ENCODE measurements around the gene TMOD3. TPM values are rescaled to one million over a fixed set of nuclear protein-coding genes. Genes with fewer than 3 reads are reported as not detected.

The TMOD3 gene
- total and polyA plus RNA-seq, 2 of the 4 experiments (the other 2 are of a cell fraction): 10.7 to 22.0 TPM

- H3K4me3 ChIP-seq (ENCODE audit: insufficient read depth, low read depth, low read length): no peak overlapping the region
- intact Hi-C loops (cut with micrococcal nuclease): no loop called here
- H2BK15ac ChIP-seq (ENCODE audit: low read depth, low read length): no peak overlapping the region
- no peak overlapping the region for H3K4me2 ChIP-seq (ENCODE audit: low read depth, low read length)
- H3K23ac ChIP-seq (ENCODE audit: low read depth, low read length): no peak overlapping the region
- H4K91ac ChIP-seq (ENCODE audit: insufficient read depth, low read depth, low read length): no peak overlapping the region
- in situ Hi-C loops (cut with MboI; ENCODE audit: low sequenced_read_pairs): no loop called here
- H2BK120ac ChIP-seq (ENCODE audit: low read depth, low read length): no peak overlapping the region
- H2AK5ac ChIP-seq (ENCODE audit: low read depth, low read length): no peak overlapping the region
- BruUV-seq (replicated peaks): no TSS peak
- H2BK20ac ChIP-seq (ENCODE audit: low read depth, low read length): no peak overlapping the region
- no peak overlapping the region for H2BK5ac ChIP-seq (ENCODE audit: low read depth, low read length, poor library complexity, severe bottlenecking)
- H4K20me1 ChIP-seq (ENCODE audit: insufficient read depth, low read length): peaks cover 4% of the 10 kb centered on the region; the same call in 1 of the 2 replicates
- no peaks in the 10 kb centered on the region for H3K27me3 ChIP-seq (ENCODE audit: control insufficient read depth, insufficient read depth, low read length)
- H3K36me3 ChIP-seq (ENCODE audit: control insufficient read depth, insufficient read depth, low read length): peaks cover 25% of the 10 kb centered on the region
- dilution Hi-C loops (cut with HindIII; ENCODE audit: low sequenced_read_pairs, unreplicated experiment): no loop called here
- DNase-seq (no peak), ATAC-seq (ENCODE audit: low read depth) (0 out of 2 replicates have a peak, but pooled peaks have one; percentile 10)
- no peak overlapping the region for H2AFZ ChIP-seq (replicated peaks; ENCODE audit: low read length, poor library complexity)
- peaks cover 12 to 27% of the 10 kb centered on the region in 2 experiments for H3K79me1 ChIP-seq (ENCODE audit: low read depth in 1 of 2, low read length in 2 of 2)
- ChIA-PET POLR2A (ENCODE audit: unreplicated experiment) (no interaction called here), CTCF (no interaction called here)
- no peak overlapping the region for H2AK9ac ChIP-seq (replicated peaks; ENCODE audit: low read depth, low read length, poor library complexity)
- H3K9me3 ChIP-seq (ENCODE audit: control insufficient read depth, insufficient read depth, low read length): no peaks in the 10 kb centered on the region
- H3K9me1 ChIP-seq (ENCODE audit: insufficient read depth, low read length): 0 out of 2 replicates have a peak, but pooled peaks cover 3% of the 10 kb centered on the region
- no peak overlapping the region for H3K4ac ChIP-seq (ENCODE audit: low read depth, low read length)
- TF ChIP-seq MAZ (IDR thresholded peaks at IDR 0.05; ENCODE audit: borderline replicate concordance, low read depth, low read length): no peak
- no peak for TF ChIP-seq CTCF (conservative IDR thresholded peaks at IDR 0.05; ENCODE audit: low read depth, low read length)
- no peak for TF ChIP-seq POLR2A (IDR thresholded peaks at IDR 0.05; ENCODE audit: low read depth, low read length)
- TF ChIP-seq NFE2L2 (IDR thresholded peaks at IDR 0.05; ENCODE audit: low read depth, low read length): no peak
- TF ChIP-seq RCOR1 (IDR thresholded peaks at IDR 0.05; ENCODE audit: insufficient replicate concordance, low read length): no peak
- TF ChIP-seq, protein P1, sequence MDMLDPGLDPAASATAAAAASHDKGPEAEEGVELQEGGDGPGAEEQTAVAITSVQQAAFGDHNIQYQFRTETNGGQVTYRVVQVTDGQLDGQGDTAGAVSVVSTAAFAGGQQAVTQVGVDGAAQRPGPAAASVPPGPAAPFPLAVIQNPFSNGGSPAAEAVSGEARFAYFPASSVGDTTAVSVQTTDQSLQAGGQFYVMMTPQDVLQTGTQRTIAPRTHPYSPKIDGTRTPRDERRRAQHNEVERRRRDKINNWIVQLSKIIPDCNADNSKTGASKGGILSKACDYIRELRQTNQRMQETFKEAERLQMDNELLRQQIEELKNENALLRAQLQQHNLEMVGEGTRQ (IDR thresholded peaks at IDR 0.05; ENCODE audit: low read depth, low read length): no peak
- TF ChIP-seq BHLHE40 (IDR thresholded peaks at IDR 0.05; ENCODE audit: low read depth, low read length): no peak
- TF ChIP-seq CEBPB (IDR thresholded peaks at IDR 0.05; ENCODE audit: low read depth, low read length): no peak
- TF ChIP-seq, protein P2, sequence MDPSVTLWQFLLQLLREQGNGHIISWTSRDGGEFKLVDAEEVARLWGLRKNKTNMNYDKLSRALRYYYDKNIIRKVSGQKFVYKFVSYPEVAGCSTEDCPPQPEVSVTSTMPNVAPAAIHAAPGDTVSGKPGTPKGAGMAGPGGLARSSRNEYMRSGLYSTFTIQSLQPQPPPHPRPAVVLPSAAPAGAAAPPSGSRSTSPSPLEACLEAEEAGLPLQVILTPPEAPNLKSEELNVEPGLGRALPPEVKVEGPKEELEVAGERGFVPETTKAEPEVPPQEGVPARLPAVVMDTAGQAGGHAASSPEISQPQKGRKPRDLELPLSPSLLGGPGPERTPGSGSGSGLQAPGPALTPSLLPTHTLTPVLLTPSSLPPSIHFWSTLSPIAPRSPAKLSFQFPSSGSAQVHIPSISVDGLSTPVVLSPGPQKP (IDR thresholded peaks at IDR 0.05; ENCODE audit: borderline replicate concordance, low read depth, low read length): no peak
- TF ChIP-seq RAD21 (IDR thresholded peaks at IDR 0.05; ENCODE audit: low read length): no peak
- no peak for TF ChIP-seq MAFK (IDR thresholded peaks at IDR 0.05; ENCODE audit: low read depth, low read length)
- TF ChIP-seq MXI1 (IDR thresholded peaks at IDR 0.05; ENCODE audit: borderline replicate concordance, low read depth, low read length): no peak
- TF ChIP-seq RFX5 (IDR thresholded peaks at IDR 0.05; ENCODE audit: low read depth, low read length): no peak
- no peak for TF ChIP-seq CHD1 (IDR thresholded peaks at IDR 0.05; ENCODE audit: low read depth, low read length)
- no peak for TF ChIP-seq SMC3 (IDR thresholded peaks at IDR 0.05; ENCODE audit: low read depth, low read length)
- no peak overlapping the region for H3K14ac ChIP-seq (replicated peaks; ENCODE audit: low read depth, low read length)
- H3K4me1 ChIP-seq (ENCODE audit: control insufficient read depth, insufficient read depth, low read length): no peaks in the 10 kb centered on the region
- no peak overlapping the region for H4K8ac ChIP-seq (ENCODE audit: low read depth in 2 of 2, low read length in 2 of 2)
- H3K18ac ChIP-seq (ENCODE audit: low read depth, low read length): no peak overlapping the region
- H3K9ac ChIP-seq (ENCODE audit: low read depth, low read length): no peak overlapping the region
- H4K5ac ChIP-seq (ENCODE audit: low read depth, low read length): no peak overlapping the region
- no peak overlapping the region for H3K27ac ChIP-seq (ENCODE audit: insufficient read depth, low read length)
- no peak overlapping the region for H3K56ac ChIP-seq (ENCODE audit: extremely low read depth, insufficient read depth, low read length)
These were observed 109.8 kb downstream of the TMOD3 start for GRCh38 chr15:51939216-51939615.

All from IMR-90 (cell line).